Measurements from ENCODE around the gene THSD7A. TPM values are rescaled to one million over a fixed set of nuclear protein-coding genes. Genes with fewer than 3 reads are reported as not detected.

THSD7A gene
- total and polyA plus RNA-seq, 2 of the 13 experiments (the other 11 are each of a cell fraction or from before 2014, with no cell fraction given) = 0.01 to 0.07 TPM

- no TSS peak for BruUV-seq (replicated peaks)
- H3K79me2 ChIP-seq (ENCODE audit: insufficient read depth, low read length) = no peaks in the 10 kb centered on the region
- H2AFZ ChIP-seq (ENCODE audit: low read length) = no peak overlapping the region
- H3K9ac ChIP-seq (ENCODE audit: insufficient read depth, low read depth, low read length) = no peak overlapping the region
- no peak overlapping the region for H3K4me3 ChIP-seq (replicated peaks in 1 of 3; ENCODE audit: insufficient read depth in 1 of 3, low read depth in 2 of 3, low read length in 3 of 3)
- POLR2A ChIA-PET = no interaction called here
- DNase-seq (ENCODE audit: low spot score) (no peak), ATAC-seq (no peak), FAIRE-seq (no peak)
- in situ Hi-C loops (cut with HindIII; ENCODE audit: extremely low pct_ligation_motif_present, low pct_unique_long_range_greater_than_20kb) (no loop called here), intact Hi-C loops (cut with micrococcal nuclease; ENCODE audit: unreplicated experiment) (no loop called here)
- WGBS (ENCODE audit: low lambda C conversion rate) = 39% methylated on average over 4 of the region's 4 CpGs
- no peaks in the 10 kb centered on the region for H4K20me1 ChIP-seq (ENCODE audit: insufficient read depth, low read length)
- H3K4me2 ChIP-seq (ENCODE audit: low read depth, low read length) = no peak overlapping the region
- H3K27me3 ChIP-seq (ENCODE audit: control insufficient read depth in 1 of 2, insufficient read depth in 2 of 2, low read length in 2 of 2) = no peaks in the 10 kb centered on the region
- H3K4me1 ChIP-seq (ENCODE audit: insufficient read depth, low read length) = no peaks in the 10 kb centered on the region
- H3K27ac ChIP-seq (ENCODE audit: extremely low read length, insufficient read depth, low read length) = no peak overlapping the region
- TF ChIP-seq ZNF770 (CRISPR knock-in tag; IDR thresholded peaks at IDR 0.05) = no peak
- CTCF ChIA-PET (ENCODE audit: low intra/inter-chr PET ratio, low total read pairs) = no interaction called here
- no peaks in the 10 kb centered on the region for H3K36me3 ChIP-seq (replicated peaks in 1 of 2; ENCODE audit: control insufficient read depth in 1 of 2, insufficient read depth in 2 of 2, low read length in 2 of 2)
- H3K9me3 ChIP-seq (ENCODE audit: low read length) = no peaks in the 10 kb centered on the region
Measured at GRCh38 chr7:11787534-11787933, 44.5 kb downstream of the THSD7A start.

GRCh38 chr7:11786186-11786585 is 45.8 kb downstream of the THSD7A start:
- Histone ChIP-seq H3K9ac (ENCODE audit: insufficient read depth, low read depth, low read length) (no peak overlapping the region), H3K4me1 (ENCODE audit: insufficient read depth, low read length) (no peaks in the 10 kb centered on the region), H2AFZ (ENCODE audit: low read length) (no peak overlapping the region), H3K27me3 (ENCODE audit: control insufficient read depth in 1 of 2, insufficient read depth in 2 of 2, low read length in 2 of 2) (no peaks in the 10 kb centered on the region), H3K36me3 (replicated peaks in 1 of 2; ENCODE audit: control insufficient read depth in 1 of 2, insufficient read depth in 2 of 2, low read length in 2 of 2) (no peaks in the 10 kb centered on the region), H3K4me2 (ENCODE audit: low read depth, low read length) (no peak overlapping the region), H3K4me3 (replicated peaks in 1 of 3; ENCODE audit: insufficient read depth in 1 of 3, low read depth in 2 of 3, low read length in 3 of 3) (no peak overlapping the region), H3K79me2 (ENCODE audit: insufficient read depth, low read length) (no peaks in the 10 kb centered on the region), H3K9me3 (ENCODE audit: low read length) (no peaks in the 10 kb centered on the region), H3K27ac (ENCODE audit: extremely low read length, insufficient read depth, low read length) (no peak overlapping the region), H4K20me1 (ENCODE audit: insufficient read depth, low read length) (no peaks in the 10 kb centered on the region)
- ChIA-PET CTCF (ENCODE audit: low intra/inter-chr PET ratio, low total read pairs) (no interaction called here), POLR2A (no interaction called here)
- in situ Hi-C loops (cut with HindIII; ENCODE audit: extremely low pct_ligation_motif_present, low pct_unique_long_range_greater_than_20kb) = no loop called here
- intact Hi-C loops (cut with micrococcal nuclease; ENCODE audit: unreplicated experiment) = no loop called here
- WGBS (ENCODE audit: low lambda C conversion rate) = 18% methylated on average over 2 of the region's 2 CpGs
- no peak for FAIRE-seq
- TF ChIP-seq ZMAT3 (CRISPR knock-in tag; conservative IDR thresholded peaks at IDR 0.05) (no peak), FOXA3 (CRISPR knock-in tag; IDR thresholded peaks at IDR 0.05) (no peak), PAWR (CRISPR knock-in tag; IDR thresholded peaks at IDR 0.05; ENCODE audit: borderline replicate concordance) (no peak), CREBL2 (CRISPR knock-in tag; IDR thresholded peaks at IDR 0.05; ENCODE audit: borderline replicate concordance) (no peak), ZNF335 (CRISPR knock-in tag; IDR thresholded peaks at IDR 0.05) (no peak), ZNF224 (CRISPR knock-in tag; IDR thresholded peaks at IDR 0.05) (no peak), ZNF644 (CRISPR knock-in tag; IDR thresholded peaks at IDR 0.05; ENCODE audit: low read depth) (no peak), POGZ (CRISPR knock-in tag; IDR thresholded peaks at IDR 0.05) (no peak)
- no TSS peak for BruUV-seq (replicated peaks)
- ATAC-seq = no peak
- DNase-seq (ENCODE audit: low spot score) = no peak
